NCI-H345 (cell line): ENCODE data around the gene ZDHHC16.
A peak's percentile ranks its signal among the peaks of the same experiment; 100 is the strongest.

Source experiments
- DNase-seq: peaks from one replicate; lab custom pipeline; 2025; lab: John Stamatoyannopoulos, UW

Gene ZDHHC16

DNA sequence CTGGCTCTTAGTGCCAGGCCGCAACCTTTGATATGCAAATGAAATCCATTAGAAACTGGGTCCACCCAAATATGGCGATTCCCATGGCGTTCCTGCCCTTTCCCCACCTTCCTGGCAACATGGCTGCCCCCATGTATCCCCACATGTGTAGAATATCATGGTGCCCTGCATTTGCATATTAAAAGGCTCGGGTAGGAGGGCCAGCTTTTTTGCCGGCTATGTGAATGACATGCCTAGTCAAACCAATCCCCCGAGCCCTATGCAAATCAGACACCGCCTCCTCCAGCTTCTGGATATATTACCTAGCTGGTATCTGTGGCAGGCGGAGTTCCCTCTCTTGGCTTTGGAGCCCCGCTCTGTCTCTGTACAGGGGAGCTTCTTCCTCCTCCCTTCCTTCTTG, 34.0 kb downstream of the ZDHHC16 start:
- no peak for DNase-seq

DNA sequence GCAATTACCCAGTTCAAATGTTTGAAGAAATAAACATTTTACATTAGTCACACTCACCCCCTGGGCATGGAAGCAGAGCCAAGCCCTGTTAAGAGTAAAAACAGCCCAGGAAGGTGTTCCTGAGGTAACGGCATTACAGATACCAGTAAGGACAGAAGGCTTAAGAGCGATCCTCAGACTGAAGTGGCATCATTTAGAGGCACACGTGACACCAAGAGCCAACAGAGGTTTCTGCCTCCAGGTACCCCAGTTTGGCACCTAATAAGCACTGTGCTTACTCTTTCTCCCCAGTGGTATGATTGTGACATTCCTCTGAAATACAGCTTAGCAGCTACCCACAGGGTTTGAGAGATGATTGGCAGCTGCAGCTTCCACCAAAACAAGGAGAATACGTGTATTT, 35.1 kb downstream of the ZDHHC16 start:
- no peak for DNase-seq

DNA sequence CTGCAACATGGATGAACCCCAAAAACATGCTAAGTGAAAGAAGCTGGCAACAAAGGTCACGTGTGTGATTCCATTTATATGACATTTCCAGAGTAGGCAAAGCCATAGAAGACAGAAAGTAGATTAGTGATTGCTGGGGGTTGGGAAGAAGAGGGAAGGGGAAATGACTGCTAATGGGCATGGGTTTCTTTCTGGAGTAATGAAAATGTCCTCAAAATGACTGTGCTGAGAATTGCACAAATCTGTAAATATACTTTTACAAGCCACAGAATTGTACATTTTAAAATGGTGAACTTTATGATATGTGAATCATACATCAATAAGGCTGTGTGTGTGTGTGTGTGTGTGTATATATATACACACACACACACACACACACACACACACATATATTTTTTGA, 36.4 kb downstream of the ZDHHC16 start:
- no peak for DNase-seq

DNA sequence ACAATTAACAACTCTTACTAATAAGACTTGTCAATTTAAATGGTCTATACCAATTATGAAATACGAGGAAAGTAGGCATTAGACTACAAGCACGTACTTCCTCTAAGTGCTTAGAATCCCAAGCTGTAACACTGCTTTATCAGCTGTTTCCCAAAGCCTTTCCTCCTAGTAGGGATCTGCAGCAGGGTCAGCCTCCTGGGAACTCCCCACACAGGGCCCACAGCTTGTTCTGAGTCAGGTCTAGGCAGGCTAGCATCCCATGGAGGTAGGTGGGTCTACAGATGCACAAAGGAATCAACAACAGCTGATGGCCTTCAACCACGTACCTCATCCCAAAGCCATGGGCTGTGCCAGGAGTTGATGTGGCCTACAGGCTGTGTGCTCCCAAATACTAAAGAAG, 37.5 kb downstream of the ZDHHC16 start:
- no peak for DNase-seq

DNA sequence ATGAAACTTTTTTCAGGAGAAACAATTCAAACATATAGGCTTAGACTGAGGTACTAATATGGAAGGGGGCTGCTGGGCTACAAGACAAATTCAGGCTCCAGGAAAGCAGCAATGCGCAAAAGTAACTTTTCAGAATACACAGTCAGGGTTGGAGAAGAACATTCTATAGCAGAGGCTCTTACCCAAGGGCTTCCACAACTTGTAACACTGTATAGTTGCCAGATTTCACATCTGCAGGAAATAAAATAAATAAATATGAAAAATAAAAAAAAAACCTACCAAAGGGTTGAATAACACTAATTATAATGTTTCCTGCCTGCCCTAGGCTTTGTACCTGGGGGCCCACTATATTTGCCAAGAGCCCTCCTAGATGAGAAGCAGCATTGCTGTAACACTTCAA, 37.9 kb downstream of the ZDHHC16 start:
- DNase-seq = no peak

DNA sequence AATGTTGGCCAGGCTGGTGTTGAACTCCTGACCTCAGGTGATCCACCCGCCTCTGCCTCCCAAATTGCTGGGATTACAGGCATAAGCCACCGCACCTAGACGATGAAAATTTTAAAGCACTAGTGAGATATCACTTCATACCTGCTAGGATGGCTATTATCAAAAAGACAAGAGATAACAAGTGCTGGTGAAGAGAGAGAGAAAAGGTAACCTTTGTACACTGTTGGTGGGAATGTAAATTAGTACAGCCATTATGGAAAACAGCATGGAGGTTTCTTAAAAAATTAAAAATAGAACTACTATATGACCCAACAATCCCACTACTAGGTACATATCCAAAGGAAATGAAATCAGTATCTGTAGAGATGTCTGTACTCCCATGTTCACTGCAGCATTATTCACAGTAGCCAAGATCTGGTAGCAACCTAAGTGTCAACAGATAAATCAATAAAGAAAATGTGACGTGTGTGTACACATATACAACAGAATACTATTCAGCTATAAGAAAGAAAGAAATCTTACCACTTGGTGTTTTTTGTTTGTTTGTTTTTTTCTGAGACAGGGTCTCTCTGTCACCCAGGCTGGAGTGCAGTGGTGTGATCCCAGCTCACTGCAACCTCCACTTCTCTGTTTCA, 39.8 kb downstream of the ZDHHC16 start:
- DNase-seq = no peak

DNA sequence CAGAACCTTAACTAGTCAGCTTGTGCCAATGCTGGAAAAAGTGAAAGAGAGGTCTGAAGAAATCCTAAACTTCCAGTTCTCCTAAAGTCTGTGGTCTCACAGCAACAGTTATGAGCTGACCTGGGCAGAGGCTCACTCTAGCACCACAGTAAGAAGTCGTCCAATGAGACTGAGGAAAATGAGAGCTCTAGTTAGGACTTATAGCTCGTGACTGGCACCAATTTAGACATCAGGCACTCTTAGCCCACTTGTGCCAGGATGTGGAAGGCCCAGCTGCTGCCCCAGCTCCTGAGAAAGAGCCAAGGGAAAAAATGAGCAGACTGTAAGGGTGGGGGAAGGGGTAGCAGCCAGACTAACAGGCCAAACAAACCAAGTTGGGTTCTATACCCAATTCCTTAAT, 44.6 kb downstream of the ZDHHC16 start:
- DNase-seq = no peak

DNA sequence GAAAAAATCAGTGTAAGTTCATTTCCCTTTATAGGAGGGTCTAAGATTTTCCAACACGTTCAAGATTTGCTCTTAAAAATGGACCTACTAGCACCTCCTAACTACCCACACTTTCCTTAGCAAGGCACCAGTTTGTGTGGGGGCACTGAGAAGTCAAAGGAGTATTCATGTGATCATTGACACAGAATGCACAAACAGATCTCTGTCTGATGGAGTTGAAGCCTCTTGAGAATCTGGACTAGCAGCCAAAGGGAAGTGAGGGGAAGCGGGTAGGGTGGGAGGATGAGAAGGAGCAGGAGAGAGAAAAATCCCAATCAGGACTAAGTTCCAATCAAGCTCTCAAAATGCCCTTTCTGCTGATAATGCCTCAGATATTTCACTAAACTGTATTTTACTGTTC, 48.2 kb downstream of the ZDHHC16 start:
- DNase-seq = no peak

DNA sequence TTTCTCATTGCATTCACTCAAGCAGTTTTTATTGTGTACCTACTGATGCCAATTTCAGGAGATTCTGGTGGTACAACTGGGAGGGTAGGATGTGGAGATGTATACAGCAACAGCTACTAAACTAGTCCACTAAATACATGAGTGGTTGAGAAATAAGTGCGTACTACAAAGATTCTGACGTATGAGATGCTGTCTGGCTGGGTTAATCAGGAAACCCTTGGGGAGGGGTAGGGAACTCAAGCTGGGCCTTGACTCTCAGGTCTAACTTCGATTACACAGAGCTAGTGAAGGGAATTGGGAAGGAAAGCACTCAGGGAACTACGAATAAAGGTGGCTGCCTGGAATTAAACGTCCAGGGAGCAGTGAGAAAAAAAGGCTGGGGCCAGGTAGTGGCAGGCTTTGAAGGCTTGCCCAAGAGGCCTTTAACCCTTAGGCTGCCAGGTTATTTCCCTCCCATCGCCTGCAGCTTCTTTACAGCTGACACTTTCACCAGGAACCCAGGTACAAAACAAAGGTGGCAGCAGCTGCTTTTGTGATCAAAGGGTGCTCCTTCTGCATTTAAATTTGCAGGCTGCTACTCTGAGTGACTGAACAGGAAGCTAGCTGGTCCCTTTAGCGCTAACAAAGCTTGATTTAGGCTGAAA, 49.0 kb downstream of the ZDHHC16 start:
- no peak for DNase-seq

DNA sequence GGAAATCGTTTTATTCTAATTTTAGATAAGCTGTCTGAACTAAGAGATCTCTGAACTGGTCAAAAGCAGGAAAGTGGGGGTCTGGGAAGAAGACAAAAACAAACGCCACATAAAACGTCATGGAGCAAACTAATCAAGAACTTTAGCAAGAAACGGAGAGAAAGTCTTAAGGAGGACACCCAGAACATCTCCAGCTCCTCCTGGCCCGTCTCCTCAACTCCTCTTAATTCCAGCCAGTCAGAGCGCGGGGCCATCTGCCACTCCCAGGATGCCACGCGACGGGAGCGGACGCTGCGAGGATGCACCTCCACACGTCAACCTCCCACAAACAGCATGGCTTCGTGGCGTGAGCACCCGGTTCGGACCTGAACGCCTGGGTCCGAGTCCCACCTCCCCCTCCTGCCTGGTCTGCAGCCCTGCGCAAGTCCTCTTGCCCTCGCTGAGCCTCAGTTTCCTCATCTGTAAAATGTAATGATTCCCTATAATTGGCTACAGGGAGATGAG, 51.6 kb downstream of the ZDHHC16 start:
- DNase-seq = peak; percentile 73

DNA sequence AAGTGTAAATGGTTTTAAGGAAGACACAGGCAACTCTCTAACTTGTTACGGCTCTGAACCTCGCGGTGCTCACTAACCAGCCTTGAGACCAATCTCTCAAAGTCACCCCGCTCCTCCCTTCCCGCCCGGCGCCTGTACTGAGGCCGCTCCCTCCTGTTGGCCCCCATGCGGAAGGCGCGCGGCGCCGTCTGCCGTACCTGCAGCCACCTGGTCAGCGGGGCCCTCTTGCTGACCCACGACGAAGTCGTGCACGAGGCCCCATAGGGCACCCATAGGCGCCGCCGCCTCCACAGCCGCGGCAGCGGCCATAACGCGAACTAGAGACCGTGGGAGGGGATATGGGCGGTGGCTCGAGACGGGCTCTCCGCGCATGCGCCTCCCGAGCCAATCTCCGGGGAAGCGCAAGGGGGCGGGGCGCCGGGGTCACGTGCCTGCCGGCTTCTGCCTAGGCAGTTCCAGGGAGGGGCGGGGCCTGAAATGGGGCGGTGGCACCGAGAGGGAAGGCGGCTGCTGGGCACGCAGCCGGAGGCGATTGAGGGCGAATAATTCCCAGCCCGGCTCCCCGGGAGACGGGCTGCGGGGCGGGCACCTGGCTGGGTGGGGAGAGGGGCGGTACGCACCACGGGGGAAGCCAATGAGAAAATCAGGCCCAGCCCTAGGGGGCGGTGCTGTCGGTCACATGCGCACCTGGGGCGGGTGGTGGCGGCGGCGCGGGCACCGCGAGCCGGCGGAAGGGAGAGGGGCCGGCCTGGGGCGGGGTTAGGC, 52.3 kb downstream of the ZDHHC16 start, which contains the start of gene MMS19:
MMS19 (minus strand) TSS at position 347 of the 765 bp plus-strand sequence; CDS start at position 309, 38 bp downstream.
- peak; percentile 99 for DNase-seq

DNA sequence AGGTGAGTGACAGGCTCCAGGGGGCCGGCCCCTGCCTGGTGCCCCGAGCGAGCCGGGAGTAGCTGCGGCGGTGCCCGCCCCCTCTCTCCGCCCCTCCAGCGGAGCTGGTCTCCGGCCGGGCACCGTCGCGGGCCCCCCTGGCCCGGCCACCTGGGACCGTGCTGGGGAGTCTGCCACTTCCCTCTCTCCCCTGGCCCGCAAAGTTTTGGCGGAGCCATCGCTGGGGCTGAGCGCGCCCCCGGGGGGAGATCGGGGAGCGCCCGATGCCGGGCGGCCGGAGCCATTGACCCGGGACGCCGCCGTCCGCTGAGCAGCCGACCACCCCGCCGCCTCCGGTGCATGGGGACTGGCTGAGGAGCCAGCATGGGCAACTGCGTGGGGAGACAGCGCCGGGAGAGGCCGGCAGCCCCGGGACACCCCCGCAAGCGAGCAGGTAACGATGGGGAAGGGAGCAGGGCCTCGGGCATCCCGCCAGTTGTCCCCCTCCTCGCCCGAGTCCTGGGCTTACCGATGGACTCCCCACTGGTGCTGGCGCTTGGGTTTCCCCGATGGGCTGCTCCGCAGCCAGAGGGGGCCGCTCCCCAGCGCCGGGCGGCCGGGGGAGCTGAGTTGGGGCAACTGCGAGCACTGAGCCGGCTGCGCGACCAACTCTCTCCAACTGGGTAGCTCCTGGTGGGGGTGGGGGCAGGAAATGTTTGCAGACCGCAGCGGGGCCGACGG, 53.0 kb downstream of the ZDHHC16 start, which contains the start of gene UBTD1:
UBTD1 (plus strand) TSS at position 84 of the 720 bp plus-strand sequence; CDS start at position 364, 280 bp downstream.
- peak; percentile 11 for DNase-seq

DNA sequence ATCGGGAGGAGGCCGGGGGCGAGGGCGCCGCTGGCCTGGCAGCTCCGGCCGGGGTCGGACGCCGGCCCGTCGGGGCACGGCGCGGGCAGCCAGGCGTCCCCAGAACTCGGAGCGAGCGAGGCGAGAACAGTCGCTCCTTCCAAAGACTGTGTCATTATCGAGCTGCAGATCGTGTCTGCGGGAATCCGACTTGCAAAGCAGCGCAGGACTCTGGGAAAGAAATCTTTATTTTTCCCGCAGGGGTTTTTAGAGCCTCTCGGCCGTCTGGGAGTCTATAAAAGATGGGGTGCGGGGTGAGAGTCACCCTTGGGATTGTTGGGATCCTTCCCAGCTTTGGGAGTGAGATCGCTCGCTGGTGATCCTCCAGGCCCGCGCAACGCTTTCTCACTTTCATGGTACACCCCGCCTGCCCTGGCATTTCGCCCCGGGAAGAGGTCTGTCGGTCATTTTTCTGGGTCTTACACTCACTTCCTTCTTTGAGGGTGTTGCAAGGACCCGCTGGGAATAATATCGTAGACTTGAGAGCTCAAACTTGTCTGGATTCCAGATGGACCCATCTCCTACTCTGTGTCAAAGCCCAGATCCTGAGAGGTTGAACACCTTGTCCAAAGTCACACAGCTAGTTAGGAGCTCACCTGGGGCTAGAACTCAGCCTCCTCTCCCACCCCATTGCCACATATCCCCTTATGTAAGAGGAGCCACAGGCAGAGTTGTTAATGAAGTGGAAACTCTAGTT, 53.8 kb downstream of the ZDHHC16 start:
- no peak for DNase-seq

DNA sequence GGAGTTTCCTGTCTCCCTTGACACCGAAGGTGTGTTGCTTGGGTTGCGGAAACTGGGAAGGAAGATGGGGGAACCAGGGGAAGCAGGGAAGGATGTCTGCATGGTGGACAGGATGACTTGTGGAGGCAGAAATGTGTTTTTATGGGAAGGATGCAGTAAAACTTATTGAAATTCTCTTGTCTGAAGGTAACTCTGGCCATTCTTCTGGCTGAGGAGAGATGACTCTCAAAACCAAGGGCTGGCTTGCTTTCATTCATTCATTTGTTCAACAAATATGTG, 54.3 kb downstream of the ZDHHC16 start:
- no peak for DNase-seq

DNA sequence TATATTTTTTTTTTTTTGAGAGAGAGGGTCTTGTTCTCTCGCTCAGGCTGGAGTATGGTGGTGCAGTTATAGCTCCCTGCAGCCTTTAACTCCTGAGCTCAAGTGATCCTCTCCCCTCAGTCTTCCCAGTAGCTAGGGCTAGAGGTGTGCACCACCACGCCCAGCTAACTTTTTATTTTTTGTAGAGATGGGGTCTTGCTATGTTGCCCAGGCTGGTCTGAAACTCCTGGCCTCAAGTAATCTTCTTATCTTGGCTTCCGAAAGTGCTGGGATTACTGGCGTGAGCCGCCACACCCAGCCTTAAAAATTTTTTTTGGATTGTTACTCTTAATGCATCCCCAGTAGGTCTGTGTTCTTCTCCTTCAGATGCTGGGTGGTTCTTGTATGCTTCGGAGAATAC, 56.9 kb downstream of the ZDHHC16 start:
- no peak for DNase-seq

DNA sequence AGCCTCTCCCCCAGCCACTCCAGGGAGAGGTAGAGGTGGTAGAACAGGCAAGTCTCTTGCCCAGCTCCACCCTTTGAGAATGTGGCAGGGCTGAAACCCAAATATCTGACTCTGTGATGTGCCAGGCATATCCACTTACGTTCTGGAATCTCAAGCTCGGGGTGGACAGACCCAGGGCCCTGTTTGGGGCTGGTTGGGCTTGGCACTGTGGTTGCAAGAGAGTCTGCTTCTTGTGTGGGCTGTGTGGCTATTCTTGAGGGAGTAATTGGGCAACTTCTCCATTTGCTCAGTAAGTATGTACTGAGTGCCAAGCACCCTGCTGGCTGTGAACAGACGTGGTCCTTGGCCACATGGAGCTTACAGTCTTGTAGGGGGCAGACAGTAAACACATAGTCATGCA, 57.4 kb downstream of the ZDHHC16 start:
- DNase-seq = no peak

DNA sequence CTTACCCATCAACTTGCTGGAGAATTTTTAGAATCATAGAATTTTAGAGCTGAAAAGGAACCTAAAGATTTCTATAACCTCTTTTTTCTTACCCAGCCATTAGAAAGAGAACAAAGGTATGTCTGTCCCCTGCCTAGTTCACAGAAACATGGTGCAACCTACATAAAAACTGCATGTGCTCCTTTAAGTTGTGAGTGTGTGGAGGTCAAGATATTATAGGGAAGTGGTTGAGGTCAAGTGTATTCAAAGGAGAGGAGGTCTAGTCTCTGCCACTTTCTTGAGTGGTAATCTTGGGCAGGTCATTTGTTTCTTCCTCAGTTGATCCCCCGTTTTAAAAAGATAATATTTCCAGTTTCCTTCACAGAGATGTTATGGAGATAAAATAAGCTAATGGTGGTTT, 59.2 kb downstream of the ZDHHC16 start:
- no peak for DNase-seq

DNA sequence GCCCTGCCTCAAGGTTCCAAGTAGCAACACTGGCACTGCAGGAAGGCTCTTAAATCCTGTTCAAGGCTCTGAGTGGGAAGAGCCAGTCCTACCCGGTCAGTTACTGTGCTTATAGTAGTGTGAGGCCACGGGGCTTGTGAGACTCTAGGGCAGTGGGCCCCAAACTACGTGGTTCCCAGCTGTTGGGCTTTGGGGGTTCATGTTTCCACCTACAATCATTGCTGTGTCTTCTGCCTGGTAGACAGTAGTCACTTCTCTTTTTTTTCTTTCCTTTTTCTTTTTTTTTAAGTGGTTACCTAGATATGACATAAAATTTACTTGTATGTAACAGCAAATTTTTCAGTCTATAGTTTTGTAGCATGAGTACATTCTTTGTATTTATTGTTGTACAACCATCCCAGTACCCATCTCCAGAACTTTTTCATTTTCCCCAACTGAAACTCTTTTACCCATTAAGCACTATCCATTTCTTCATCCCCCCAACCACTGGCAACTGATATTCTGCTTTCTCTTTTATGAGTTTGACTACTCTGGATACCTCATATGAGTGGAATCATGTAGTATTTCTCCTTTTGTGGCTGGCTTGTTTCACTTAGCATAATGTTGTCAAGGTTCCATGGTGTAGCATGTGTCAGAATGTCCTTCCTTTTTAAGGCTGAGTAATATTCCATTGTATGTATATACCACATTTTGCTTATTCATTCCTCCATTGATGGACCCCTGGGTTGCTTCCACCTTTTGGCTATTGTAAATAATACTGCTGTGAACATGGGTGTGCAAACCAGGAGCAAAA, 60.4 kb downstream of the ZDHHC16 start:
- no peak for DNase-seq
